Smooth muscle cell (in vitro differentiated cells): Measurements from ENCODE around the gene VPS26C. TPM values are rescaled to one million over a fixed set of nuclear protein-coding genes. Genes with fewer than 3 reads are reported as not detected.

Experiments
- DNase-seq: peaks from one replicate; lab custom pipeline; 2025; ENCODE audit not compliant: unreplicated experiment; lab: John Stamatoyannopoulos, UW
- H2AFZ ChIP-seq: fragments of 200-600 bp; sonication (generic); 2 replicates; pipeline ENCODE4 v1.6.0; 2016; ENCODE audit warnings: antibody characterized with exemption, low read depth, mild to moderate bottlenecking
- H3F3A ChIP-seq: fragments of 200-600 bp; sonication (generic); 2 replicates; pipeline ENCODE4 v1.6.0; 2017; ENCODE audit warnings: antibody characterized with exemption, low read depth
- H3K27ac ChIP-seq: fragments of 200-600 bp; sonication (generic); 2 replicates; pipeline ENCODE4 v1.5.1; 2016; ENCODE audit warnings: low read depth, mild to moderate bottlenecking
- H3K27me3 ChIP-seq: fragments of 200-600 bp; sonication (generic); 2 replicates; pipeline ENCODE4 v1.6.1; 2016; ENCODE audit warnings: low read depth, mild to moderate bottlenecking
- H3K36me3 ChIP-seq: fragments of 200-600 bp; sonication (generic); 2 replicates; pipeline ENCODE4 v1.5.1; 2016; ENCODE audit warnings: low read depth
- H3K4me1 ChIP-seq: fragments of 200-600 bp; sonication (generic); 2 replicates; pipeline ENCODE4 v1.5.1; 2016; ENCODE audit warnings: low read depth
- H3K4me2 ChIP-seq: fragments of 200-600 bp; sonication (generic); 2 replicates; pipeline ENCODE4 v1.6.0; 2016; ENCODE audit warnings: mild to moderate bottlenecking
- H3K4me3 ChIP-seq: fragments of 200-600 bp; sonication (generic); 2 replicates; pipeline ENCODE4 v1.5.1; 2016; ENCODE audit warnings: mild to moderate bottlenecking
- H3K79me2 ChIP-seq: fragments of 200-600 bp; sonication (generic); 2 replicates; pipeline ENCODE4 v1.6.0; 2016; ENCODE audit warnings: low read depth, mild to moderate bottlenecking
- H3K9ac ChIP-seq: fragments of 200-600 bp; sonication (generic); 2 replicates; pipeline ENCODE4 v1.6.0; 2016; ENCODE audit warnings: low read depth
- H3K9me3 ChIP-seq: fragments of 200-600 bp; sonication (generic); replicated peaks from 2 replicates; pipeline ENCODE4 v1.5.1; 2016; ENCODE audit warnings: low read depth
- H4K20me1 ChIP-seq: fragments of 200-600 bp; sonication (generic); 2 replicates; pipeline ENCODE4 v1.6.0; 2016; ENCODE audit warnings: low read depth
- CTCF ChIP-seq: fragments of 200-600 bp; sonication (generic); IDR thresholded peaks from 2 replicates; pipeline ENCODE4 v1.5.1; 2017; ENCODE audit warnings: borderline replicate concordance, mild to moderate bottlenecking, antibody characterized with exemption; ENCODE audit not compliant: insufficient read depth, poor library complexity, severe bottlenecking
- WGBS: methylation state at CpG from one replicate; pipeline ENCODE4 v1.1.7; 2016; ENCODE audit warnings: low lambda C conversion rate; 5-methylcytosine and 5-hydroxymethylcytosine counted together
- polyA plus RNA-seq: library from polyadenylated mRNA; unstranded; fragments of >200 nt; fragmentation: Nextera tagmentation; extraction: Ambion mirVana; gene quantifications from 2 replicates; pipeline ENCODE4 v1.2.1, GENCODE V29; 2016
- total RNA-seq: library from RNA; depleted of rRNA; stranded (reverse); fragments of >200 nt; gene quantifications from 2 replicates; pipeline ENCODE4 v1.2.3, GENCODE V29; 2014

The VPS26C gene
- total and polyA plus RNA-seq, 2 experiments from 2014 or later, result 31.7 to 50.3 TPM

- H3K27ac ChIP-seq, result no peak overlapping the region
- H3K79me2 ChIP-seq, result no peaks in the 10 kb centered on the region
- H3K36me3 ChIP-seq, result peaks cover 2% of the 10 kb centered on the region
- no peaks in the 10 kb centered on the region for H3K4me1 ChIP-seq
- no peak overlapping the region for H3K4me2 ChIP-seq
- H4K20me1 ChIP-seq, result peaks cover 1% of the 10 kb centered on the region
- H2AFZ ChIP-seq, result no peak overlapping the region
- 87% methylated on average over 14 of the region's 15 CpGs for WGBS
- H3K9me3 ChIP-seq, result no peaks in the 10 kb centered on the region
- no peaks in the 10 kb centered on the region for H3K27me3 ChIP-seq
- DNase-seq, result no peak
- H3F3A ChIP-seq, result no peaks in the 10 kb centered on the region
- no peak for TF ChIP-seq CTCF
- no peak overlapping the region for H3K4me3 ChIP-seq
- H3K9ac ChIP-seq, result no peak overlapping the region
Measured at GRCh38 chr21:37208056-37208721, 58.9 kb downstream of the VPS26C start.

GRCh38 chr21:37207441-37208009 is 59.6 kb downstream of the VPS26C start:
- no peak for DNase-seq
- Histone ChIP-seq H3K9ac (no peak overlapping the region), H3K27ac (no peak overlapping the region), H3K4me2 (no peak overlapping the region), H3K79me2 (no peaks in the 10 kb centered on the region), H2AFZ (no peak overlapping the region), H3K4me3 (no peak overlapping the region), H3K27me3 (no peaks in the 10 kb centered on the region), H4K20me1 (peaks cover 8% of the 10 kb centered on the region), H3K9me3 (no peaks in the 10 kb centered on the region), H3F3A (peaks cover 6% of the 10 kb centered on the region), H3K4me1 (no peaks in the 10 kb centered on the region), H3K36me3 (peaks cover 9% of the 10 kb centered on the region)
- WGBS, result 78% methylated on average over 6 of the region's 6 CpGs
- no peak for TF ChIP-seq CTCF

GRCh38 chr21:37206496-37206895 is 60.6 kb downstream of the VPS26C start:
- WGBS, result 98% methylated on average over 7 of the region's 7 CpGs
- H2AFZ ChIP-seq, result no peak overlapping the region
- DNase-seq, result no peak

More at GRCh38 chr21:37206496-37206895, 60.6 kb downstream of the VPS26C start:
- no peaks in the 10 kb centered on the region for H3K9me3 ChIP-seq
- peaks cover 8% of the 10 kb centered on the region for H4K20me1 ChIP-seq
- no peak overlapping the region for H3K4me2 ChIP-seq
- no peaks in the 10 kb centered on the region for H3K4me1 ChIP-seq
- no peak overlapping the region for H3K27ac ChIP-seq
- H3K36me3 ChIP-seq, result peaks cover 18% of the 10 kb centered on the region
- no peaks in the 10 kb centered on the region for H3K79me2 ChIP-seq
- TF ChIP-seq CTCF, result no peak
- H3F3A ChIP-seq, result peaks cover 6% of the 10 kb centered on the region
- H3K4me3 ChIP-seq, result no peak overlapping the region
- no peaks in the 10 kb centered on the region for H3K27me3 ChIP-seq
- no peak overlapping the region for H3K9ac ChIP-seq
